Upper lobe of left lung (tissue), 6 donors: ENCODE results near the gene ALDH18A1. TPM values are rescaled to one million over a fixed set of nuclear protein-coding genes. Genes with fewer than 3 reads are reported as not detected.
"Not testable (repeated sequence)": the region's sequence is repeated elsewhere in the genome, so short reads cannot be mapped to it uniquely, and the experiment has no call there.

Source experiments
- ATAC-seq, 2 donors: fragments of 200-7000 bp; cut with Tn5 transposase; one replicate each; pipeline ENCODE4 v1.9.1; 2022; ENCODE audit warnings: mild to moderate bottlenecking in 2 of 2, moderate library complexity in 2 of 2; ENCODE audit not compliant: low FRiP score in 2 of 2
- DNase-seq, 2 donors: peaks; one replicate each; pipeline ENCODE4 v3.0.0-alpha.2; 2019 to 2020
- H3K27ac ChIP-seq, 4 donors: fragments of 200-600 bp; sonication (generic); one replicate each; pipeline ENCODE4 v1.5.1; 2016 to 2019
- H3K27me3 ChIP-seq, 4 donors: fragments of 200-600 bp; sonication (generic); one replicate each; pipeline ENCODE4 v1.5.1; 2017 to 2019
- H3K36me3 ChIP-seq, 4 donors: fragments of 200-600 bp; sonication (generic); one replicate each; pipeline ENCODE4 v1.5.1; 2016 to 2019
- H3K4me1 ChIP-seq, 4 donors: fragments of 200-600 bp; sonication (generic); one replicate each; pipeline ENCODE4 v1.5.1; 2018 to 2019
- H3K4me3 ChIP-seq, 4 donors: fragments of 200-600 bp; sonication (generic); one replicate each; pipeline ENCODE4 v1.5.1; 2017 to 2019; ENCODE audit warnings: mild to moderate bottlenecking in 2 of 4, moderate library complexity in 1 of 4
- H3K9me3 ChIP-seq, 4 donors: fragments of 200-600 bp; sonication (generic); one replicate each; pipeline ENCODE4 v1.5.1; 2018 to 2019
- EP300 ChIP-seq, 4 donors: sonication (generic); formaldehyde crosslinking; IDR thresholded peaks; one replicate each; pipeline ENCODE4 v1.5.1; 2017; ENCODE audit warnings: antibody characterized with exemption in 4 of 4, control low read depth in 2 of 4
- POLR2A ChIP-seq, 4 donors: fragments of 450-650 bp; IDR thresholded peaks; one replicate each; pipeline ENCODE4 v1.5.1; 2016 to 2017; ENCODE audit warnings: antibody characterized with exemption in 4 of 4, mild to moderate bottlenecking in 2 of 4
- POLR2AphosphoS5 ChIP-seq, 2 donors: sonication (generic); formaldehyde crosslinking; IDR thresholded peaks; one replicate each; pipeline ENCODE4 v1.5.1; 2017; ENCODE audit warnings: antibody characterized with exemption in 2 of 2
- WGBS, 2 donors: methylation state at CpG; one replicate each; pipeline ENCODE4 v1.1.5; 2017 to 2018; 5-methylcytosine and 5-hydroxymethylcytosine counted together
- total RNA-seq, 6 donors: library from RNA; depleted of rRNA in 4 of 6; stranded (reverse); fragments of >200 nt in 4 of 6; gene quantifications; one replicate each; pipeline versions ENCODE4 v1.1.0 to v1.2.1, GENCODE V29; 2016 to 2021
- TF ChIP-seq, protein P1 (sequence below), 6 experiments: fragments of 450-650 bp in 4 of 6; fragments of 200-600 bp in 2 of 6; sonication (generic) in 2 of 6; IDR thresholded peaks; one replicate each; pipeline ENCODE4 v1.5.1; 2016 to 2019; ENCODE audit warnings: antibody characterized with exemption in 6 of 6
- donor health status: DM: no; HTN: no; CAD: no; lungs with moderate emphysema.
- donor health status: DM: no; HTN: yes; CAD: no; lungs with severe emphysema.

ALDH18A1 gene
- total RNA-seq, 6 donors from 2014 or later = 7.0 to 32.6 (median 22.7) TPM

GRCh38 chr10:95637140-95637539 lies 19.4 kb downstream of the ALDH18A1 start:
- H3K27me3 ChIP-seq = no peaks in the 10 kb centered on the region
- no peaks in the 10 kb centered on the region for H3K9me3 ChIP-seq
- H3K4me1 ChIP-seq = no peaks in the 10 kb centered on the region
- H3K36me3 ChIP-seq = peaks cover 0 to 84% (median 32%) of the 10 kb centered on the region in 4 donors
- no peak overlapping the region for H3K27ac ChIP-seq
- no peak for ATAC-seq
- WGBS, 2 donors = 97 to 100% methylated on average over 10 of the region's 10 CpGs
- H3K4me3 ChIP-seq = no peak overlapping the region
- TF ChIP-seq EP300 (IDR thresholded peaks at IDR 0.05) (no peak), POLR2AphosphoS5 (IDR thresholded peaks at IDR 0.05) (no peak), POLR2A (IDR thresholded peaks at IDR 0.05) (no peak)
- TF ChIP-seq, protein P1, sequence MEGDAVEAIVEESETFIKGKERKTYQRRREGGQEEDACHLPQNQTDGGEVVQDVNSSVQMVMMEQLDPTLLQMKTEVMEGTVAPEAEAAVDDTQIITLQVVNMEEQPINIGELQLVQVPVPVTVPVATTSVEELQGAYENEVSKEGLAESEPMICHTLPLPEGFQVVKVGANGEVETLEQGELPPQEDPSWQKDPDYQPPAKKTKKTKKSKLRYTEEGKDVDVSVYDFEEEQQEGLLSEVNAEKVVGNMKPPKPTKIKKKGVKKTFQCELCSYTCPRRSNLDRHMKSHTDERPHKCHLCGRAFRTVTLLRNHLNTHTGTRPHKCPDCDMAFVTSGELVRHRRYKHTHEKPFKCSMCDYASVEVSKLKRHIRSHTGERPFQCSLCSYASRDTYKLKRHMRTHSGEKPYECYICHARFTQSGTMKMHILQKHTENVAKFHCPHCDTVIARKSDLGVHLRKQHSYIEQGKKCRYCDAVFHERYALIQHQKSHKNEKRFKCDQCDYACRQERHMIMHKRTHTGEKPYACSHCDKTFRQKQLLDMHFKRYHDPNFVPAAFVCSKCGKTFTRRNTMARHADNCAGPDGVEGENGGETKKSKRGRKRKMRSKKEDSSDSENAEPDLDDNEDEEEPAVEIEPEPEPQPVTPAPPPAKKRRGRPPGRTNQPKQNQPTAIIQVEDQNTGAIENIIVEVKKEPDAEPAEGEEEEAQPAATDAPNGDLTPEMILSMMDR (IDR thresholded peaks at IDR 0.05) = no peak
- no peak for DNase-seq

DNA sequence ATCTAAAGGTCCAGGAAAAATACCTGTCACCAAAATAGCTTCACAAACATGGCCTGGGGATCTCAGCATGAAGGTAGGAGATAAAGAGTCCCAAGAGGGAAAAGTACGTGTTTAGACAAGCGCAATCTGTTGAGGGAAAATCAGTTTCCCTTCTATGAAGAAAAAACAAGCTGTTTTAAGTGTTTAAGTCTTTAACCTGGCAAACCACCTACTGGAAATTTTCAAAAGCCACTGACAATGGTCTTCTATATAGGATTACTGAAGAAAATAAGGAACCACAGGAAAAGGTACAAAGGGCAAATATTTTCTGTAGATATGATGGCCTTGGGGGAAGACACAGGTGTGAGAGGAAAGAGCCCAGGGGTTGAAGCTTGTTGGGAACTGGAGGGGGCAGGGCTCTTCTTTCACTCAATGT lies 21.2 kb downstream of the ALDH18A1 start:
- Histone ChIP-seq H3K4me3 (no peak overlapping the region), H3K9me3 (no peaks in the 10 kb centered on the region), H3K36me3 (peaks cover 0 to 74% (median 32%) of the 10 kb centered on the region in 4 donors), H3K27me3 (no peaks in the 10 kb centered on the region), H3K27ac (no peak overlapping the region), H3K4me1 (no peaks in the 10 kb centered on the region)
- no peak for ATAC-seq
- TF ChIP-seq EP300 (IDR thresholded peaks at IDR 0.05) = no peak
- no peak for DNase-seq
- 91 to 95% methylated on average over 2 of the region's 2 CpGs for WGBS, 2 donors

DNA sequence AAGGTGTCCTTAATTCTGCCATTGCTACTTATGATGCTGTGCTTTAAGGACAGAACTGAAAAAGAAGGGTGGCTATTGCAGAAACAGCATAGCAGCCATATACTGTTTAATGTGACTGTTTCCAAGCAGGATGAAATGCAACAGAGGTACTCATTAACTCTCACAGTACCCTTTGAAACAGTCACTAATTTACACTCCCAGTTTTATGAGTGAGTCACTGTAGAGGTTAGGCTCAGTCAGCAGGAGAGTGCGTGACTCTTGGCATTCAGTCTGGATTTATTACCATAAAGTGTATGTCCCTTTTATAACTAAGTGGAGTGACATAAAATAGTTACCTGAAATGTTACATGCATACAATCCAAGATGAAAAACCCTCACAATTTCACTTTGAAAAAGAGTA lies 27.7 kb downstream of the ALDH18A1 start:
- no peaks in the 10 kb centered on the region for H3K27me3 ChIP-seq
- peaks cover 0 to 69% (median 31%) of the 10 kb centered on the region in 4 donors for H3K36me3 ChIP-seq
- WGBS, 2 donors = 100% methylated on average over 1 of the region's 1 CpG
- no peak overlapping the region for H3K27ac ChIP-seq
- ATAC-seq (no peak), DNase-seq (no peak)
- no peak for TF ChIP-seq POLR2A (IDR thresholded peaks at IDR 0.05)
- no peak for TF ChIP-seq POLR2AphosphoS5 (IDR thresholded peaks at IDR 0.05)
- TF ChIP-seq, protein P1 (IDR thresholded peaks at IDR 0.05) = no peak
- no peak for TF ChIP-seq EP300 (IDR thresholded peaks at IDR 0.05)
- no peaks in the 10 kb centered on the region for H3K9me3 ChIP-seq
- H3K4me1 ChIP-seq = no peaks in the 10 kb centered on the region
- H3K4me3 ChIP-seq = no peak overlapping the region

- Histone ChIP-seq H3K27me3 (no peaks in the 10 kb centered on the region), H3K4me1 (no peaks in the 10 kb centered on the region), H3K36me3 (peaks cover 0 to 52% (median 18%) of the 10 kb centered on the region in 4 donors), H3K27ac (no peak overlapping the region), H3K9me3 (no peaks in the 10 kb centered on the region), H3K4me3 (no peak overlapping the region)
- ATAC-seq = no peak
- DNase-seq = no peak
- TF ChIP-seq POLR2A (IDR thresholded peaks at IDR 0.05) (no peak), POLR2AphosphoS5 (IDR thresholded peaks at IDR 0.05) (no peak), EP300 (IDR thresholded peaks at IDR 0.05) (no peak)
- TF ChIP-seq, protein P1 (IDR thresholded peaks at IDR 0.05) = no peak
- 98 to 99% methylated on average over 4 of the region's 4 CpGs for WGBS, 2 donors
Observed at GRCh38 chr10:95626500-95626899, 30.0 kb downstream of the ALDH18A1 start.

DNA sequence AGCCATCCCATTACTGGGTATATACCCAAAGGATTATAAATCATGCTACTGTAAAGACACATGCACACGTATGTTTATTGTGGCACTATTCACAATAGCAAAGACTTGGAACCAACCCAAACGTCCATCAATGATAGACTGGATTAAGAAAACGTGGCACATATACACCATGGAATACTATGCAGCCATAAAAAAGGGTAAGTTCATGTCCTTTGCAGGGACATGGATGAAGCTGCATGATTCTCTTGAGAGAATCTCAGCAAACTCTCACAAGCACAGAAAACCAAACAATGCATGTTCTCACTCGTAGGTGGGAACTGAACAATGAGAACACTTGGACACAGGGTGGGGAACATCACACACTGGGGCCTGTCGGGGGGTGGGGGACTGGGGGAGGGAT lies 36.1 kb downstream of the ALDH18A1 start:
- 90 to 92% methylated on average over 4 to 5 of the region's 5 CpGs for WGBS, 2 donors
- not testable (repeated sequence) for DNase-seq
- peaks cover 0 to 54% (median 30%) of the 10 kb centered on the region in 4 donors for H3K36me3 ChIP-seq

GRCh38 chr10:95618101-95618500 lies 38.4 kb downstream of the ALDH18A1 start:
- Histone ChIP-seq H3K4me1 (no peaks in the 10 kb centered on the region), H3K27ac (no peak overlapping the region), H3K4me3 (no peak overlapping the region), H3K36me3 (peaks cover 11 to 70% (median 40%) of the 10 kb centered on the region in 4 donors), H3K27me3 (no peaks in the 10 kb centered on the region), H3K9me3 (no peaks in the 10 kb centered on the region)
- TF ChIP-seq EP300 (IDR thresholded peaks at IDR 0.05) (no peak), POLR2AphosphoS5 (IDR thresholded peaks at IDR 0.05) (no peak), POLR2A (IDR thresholded peaks at IDR 0.05) (no peak)
- TF ChIP-seq, protein P1 (IDR thresholded peaks at IDR 0.05) = no peak
- ATAC-seq (no peak), DNase-seq (no peak)
- WGBS, 2 donors = 84 to 96% methylated on average over 4 of the region's 4 CpGs

More for the DNA sequence above, 36.1 kb downstream of the ALDH18A1 start:
- not testable (repeated sequence) for H3K27ac ChIP-seq, H3K4me1 ChIP-seq, H3K9me3 ChIP-seq, H3K27me3 ChIP-seq, ATAC-seq, H3K4me3 ChIP-seq
